Osteocyte (in vitro differentiated cells): ENCODE results near the gene SRSF4. TPM values are rescaled to one million over a fixed set of nuclear protein-coding genes. Genes with fewer than 3 reads are reported as not detected.

Source experiments
- DNase-seq: peaks from one replicate; pipeline ENCODE4 v3.0.0; 2021; ENCODE audit warnings: mixed read lengths; ENCODE audit not compliant: unreplicated experiment; ENCODE audit errors: extremely low spot score
- H3K27ac Mint-ChIP-seq: one replicate; pipeline ENCODE4 v1.8.0; 2021; ENCODE audit warnings: mild to moderate bottlenecking, mixed read lengths; ENCODE audit not compliant: unreplicated experiment
- H3K27me3 Mint-ChIP-seq: one replicate; pipeline ENCODE4 v1.8.0; 2021; ENCODE audit warnings: mixed read lengths; ENCODE audit not compliant: unreplicated experiment
- H3K36me3 Mint-ChIP-seq: one replicate; pipeline ENCODE4 v1.8.0; 2021; ENCODE audit warnings: mixed read lengths; ENCODE audit not compliant: unreplicated experiment
- H3K4me1 Mint-ChIP-seq: one replicate; pipeline ENCODE4 v1.8.0; 2021; ENCODE audit warnings: mixed read lengths; ENCODE audit not compliant: unreplicated experiment
- H3K4me3 Mint-ChIP-seq: one replicate; pipeline ENCODE4 v1.8.0; 2021; ENCODE audit warnings: mild to moderate bottlenecking, moderate library complexity, mixed read lengths; ENCODE audit not compliant: unreplicated experiment
- H3K9me3 Mint-ChIP-seq: one replicate; pipeline ENCODE4 v1.8.0; 2021; ENCODE audit warnings: mixed read lengths; ENCODE audit not compliant: unreplicated experiment
- total RNA-seq: library from RNA; stranded (reverse); gene quantifications from 2 replicates; pipeline ENCODE4 v1.2.1, GENCODE V29; 2021
- TF ChIP-seq, protein P1 (sequence below): fragments of 200-600 bp; sonication (generic); IDR thresholded peaks from 2 replicates; pipeline ENCODE4 v1.5.0; 2021; ENCODE audit warnings: antibody characterized with exemption, mild to moderate bottlenecking, moderate library complexity

SRSF4 gene
- total RNA-seq, 1 donor from 2014 or later: 74.6 TPM

DNA sequence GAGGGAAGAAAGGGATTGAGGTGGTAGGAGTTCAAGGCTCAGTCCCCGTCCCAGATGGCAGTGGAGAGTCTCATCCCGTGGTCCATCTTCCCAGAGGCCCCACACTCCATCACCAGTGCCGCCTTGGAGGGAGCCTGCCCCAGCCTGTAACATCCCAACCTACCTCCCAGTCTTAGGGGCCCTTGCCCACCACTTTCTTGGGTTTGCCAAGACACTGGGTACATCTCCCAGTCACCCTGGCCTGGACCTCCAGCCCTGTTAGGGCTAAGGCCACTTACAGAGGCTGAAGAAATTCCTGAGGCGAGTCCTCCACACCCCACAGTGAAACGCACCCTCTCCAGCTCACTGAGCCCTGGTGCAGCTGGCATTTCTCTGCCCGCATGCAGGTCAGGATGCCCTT is 61.3 kb downstream of the SRSF4 start:
- H3K36me3 Mint-ChIP-seq: no peaks in the 10 kb centered on the region
- DNase-seq: no peak
- no peaks in the 10 kb centered on the region for H3K27me3 Mint-ChIP-seq
- H3K27ac Mint-ChIP-seq: no peak overlapping the region
- no peaks in the 10 kb centered on the region for H3K9me3 Mint-ChIP-seq
- TF ChIP-seq, protein P1, sequence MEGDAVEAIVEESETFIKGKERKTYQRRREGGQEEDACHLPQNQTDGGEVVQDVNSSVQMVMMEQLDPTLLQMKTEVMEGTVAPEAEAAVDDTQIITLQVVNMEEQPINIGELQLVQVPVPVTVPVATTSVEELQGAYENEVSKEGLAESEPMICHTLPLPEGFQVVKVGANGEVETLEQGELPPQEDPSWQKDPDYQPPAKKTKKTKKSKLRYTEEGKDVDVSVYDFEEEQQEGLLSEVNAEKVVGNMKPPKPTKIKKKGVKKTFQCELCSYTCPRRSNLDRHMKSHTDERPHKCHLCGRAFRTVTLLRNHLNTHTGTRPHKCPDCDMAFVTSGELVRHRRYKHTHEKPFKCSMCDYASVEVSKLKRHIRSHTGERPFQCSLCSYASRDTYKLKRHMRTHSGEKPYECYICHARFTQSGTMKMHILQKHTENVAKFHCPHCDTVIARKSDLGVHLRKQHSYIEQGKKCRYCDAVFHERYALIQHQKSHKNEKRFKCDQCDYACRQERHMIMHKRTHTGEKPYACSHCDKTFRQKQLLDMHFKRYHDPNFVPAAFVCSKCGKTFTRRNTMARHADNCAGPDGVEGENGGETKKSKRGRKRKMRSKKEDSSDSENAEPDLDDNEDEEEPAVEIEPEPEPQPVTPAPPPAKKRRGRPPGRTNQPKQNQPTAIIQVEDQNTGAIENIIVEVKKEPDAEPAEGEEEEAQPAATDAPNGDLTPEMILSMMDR: no peak
- H3K4me3 Mint-ChIP-seq: no peak overlapping the region
- H3K4me1 Mint-ChIP-seq: peaks cover 10% of the 10 kb centered on the region

DNA sequence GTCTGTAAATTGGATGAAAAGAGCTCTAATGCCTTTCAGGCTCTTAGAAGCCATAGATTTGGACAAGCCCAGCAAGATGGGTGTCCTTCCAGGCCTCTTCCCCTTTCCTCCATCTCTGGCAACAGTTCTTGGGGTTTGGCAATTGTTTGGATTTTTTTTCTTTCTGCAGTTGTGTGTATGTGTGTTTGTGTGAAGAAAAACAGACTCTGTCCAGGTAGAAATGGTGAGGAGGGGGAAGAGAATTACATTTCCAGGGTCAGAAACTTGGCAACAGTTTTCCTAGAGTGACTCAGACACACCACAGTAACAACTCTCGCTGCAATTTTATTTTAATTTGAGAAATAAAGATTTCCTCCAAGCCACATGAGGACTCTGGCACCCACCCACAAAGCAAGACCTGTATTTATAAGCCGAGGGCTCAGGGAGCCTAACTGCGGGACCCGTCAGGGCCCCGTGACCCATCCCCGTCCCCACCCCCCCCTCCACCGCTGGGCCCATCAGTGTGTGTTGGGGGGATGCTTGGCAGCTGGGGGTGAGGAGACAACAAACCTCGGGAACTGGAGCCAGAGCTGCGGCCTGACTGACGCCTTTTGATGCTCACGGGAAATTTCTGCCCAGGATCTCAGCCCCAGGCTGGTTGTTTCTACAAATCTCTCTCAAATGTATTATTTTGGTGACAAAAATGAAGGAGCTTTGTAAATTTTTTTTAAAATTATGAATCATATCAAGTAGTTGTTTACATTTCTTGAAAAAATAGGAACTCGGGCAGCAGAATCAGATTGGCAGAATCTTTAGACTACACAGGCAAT is 62.4 kb downstream of the SRSF4 start:
- TF ChIP-seq, protein P1: no peak
- Mint-ChIP-seq H3K27me3 (no peaks in the 10 kb centered on the region), H3K36me3 (no peaks in the 10 kb centered on the region), H3K9me3 (no peaks in the 10 kb centered on the region), H3K27ac (peak overlapping the region; percentile 44), H3K4me1 (peaks cover 5% of the 10 kb centered on the region), H3K4me3 (no peak overlapping the region)
- DNase-seq: no peak

DNA sequence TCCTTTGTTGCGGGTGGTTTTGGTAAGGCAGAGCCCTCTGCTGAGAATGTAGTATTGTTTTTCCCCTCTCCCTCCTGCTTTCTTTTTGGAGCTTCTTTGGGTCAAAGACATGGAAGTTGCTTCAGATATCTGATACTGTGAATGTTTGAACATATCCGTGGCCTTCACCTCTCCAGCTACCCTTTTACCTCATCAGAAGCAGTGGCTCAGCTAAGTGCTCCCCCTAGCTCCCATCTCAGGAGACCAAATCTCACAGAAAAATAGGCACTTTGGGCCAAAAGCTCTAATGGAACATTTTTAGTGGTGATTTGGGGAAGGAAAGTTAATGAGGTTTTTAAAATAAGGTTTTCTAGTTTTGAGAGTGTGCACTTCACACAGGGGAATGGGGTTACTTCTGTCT is 64.3 kb downstream of the SRSF4 start:
- Mint-ChIP-seq H3K36me3 (no peaks in the 10 kb centered on the region), H3K9me3 (no peaks in the 10 kb centered on the region), H3K27ac (no peak overlapping the region), H3K27me3 (no peaks in the 10 kb centered on the region), H3K4me3 (no peak overlapping the region), H3K4me1 (peaks cover 5% of the 10 kb centered on the region)
- TF ChIP-seq, protein P1: peak; percentile 33
- no peak for DNase-seq

DNA sequence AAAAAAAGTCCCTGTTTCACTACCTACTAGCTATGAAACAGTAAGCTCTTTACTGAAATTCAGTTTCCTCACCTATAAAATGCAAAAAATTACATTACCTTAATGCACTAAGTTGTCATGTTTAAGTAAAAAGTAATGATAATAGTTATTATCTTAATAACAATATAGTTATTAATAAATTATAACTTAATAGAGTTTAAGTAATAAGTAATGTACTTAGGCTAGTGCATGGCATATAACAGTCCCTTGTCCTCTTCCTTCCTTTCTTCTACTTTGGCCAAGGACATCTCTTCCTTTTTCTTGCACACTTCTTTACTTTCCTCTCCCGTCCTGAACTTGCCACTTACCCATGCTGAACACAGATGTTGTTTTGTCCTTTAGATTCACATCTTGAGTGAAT is 67.0 kb downstream of the SRSF4 start:
- Mint-ChIP-seq H3K9me3 (no peaks in the 10 kb centered on the region), H3K36me3 (no peaks in the 10 kb centered on the region), H3K4me3 (no peak overlapping the region), H3K27ac (no peak overlapping the region), H3K4me1 (peaks cover under 1% of the 10 kb centered on the region), H3K27me3 (no peaks in the 10 kb centered on the region)
- TF ChIP-seq, protein P1: no peak
- no peak for DNase-seq

DNA sequence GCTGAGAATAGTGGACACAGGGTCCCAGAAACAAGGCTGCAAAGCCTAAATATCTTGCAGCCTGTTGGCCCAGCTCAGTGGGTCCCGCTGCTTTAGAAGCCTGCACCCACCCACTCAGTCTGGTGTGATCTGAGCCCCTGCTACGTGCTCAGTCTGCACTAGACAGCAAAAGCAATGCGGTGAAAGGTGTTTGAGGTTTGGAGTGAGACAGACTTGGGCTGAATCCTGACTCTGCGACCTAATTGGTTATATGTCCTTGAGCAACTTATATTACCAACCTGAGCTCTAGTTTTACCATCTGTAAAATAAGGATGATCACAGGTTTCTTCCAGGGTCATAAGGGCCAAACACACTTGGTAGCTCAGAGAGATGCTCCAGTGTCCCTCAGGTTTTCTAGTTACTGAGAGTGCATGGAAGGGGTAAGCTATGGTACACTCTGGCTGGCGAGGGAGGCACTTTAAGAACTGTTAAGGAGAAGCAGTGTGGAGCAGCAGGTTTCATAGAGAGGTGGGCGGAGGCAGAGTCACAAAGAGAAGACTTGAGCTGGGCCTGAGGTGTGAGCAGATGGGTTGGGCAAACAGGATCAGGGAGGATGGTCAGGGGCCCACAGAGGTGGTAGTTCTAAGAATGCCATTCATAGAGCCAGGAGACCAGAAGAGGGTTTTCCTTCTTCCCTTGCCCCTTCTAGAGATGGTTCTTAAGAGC is 68.1 kb downstream of the SRSF4 start:
- H3K4me3 Mint-ChIP-seq: no peak overlapping the region
- no peaks in the 10 kb centered on the region for H3K9me3 Mint-ChIP-seq
- no peaks in the 10 kb centered on the region for H3K27me3 Mint-ChIP-seq
- no peak overlapping the region for H3K27ac Mint-ChIP-seq
- no peaks in the 10 kb centered on the region for H3K36me3 Mint-ChIP-seq
- TF ChIP-seq, protein P1: no peak
- DNase-seq: no peak
- H3K4me1 Mint-ChIP-seq: no peaks in the 10 kb centered on the region
